Neuronal stem cell (in vitro differentiated cells): ENCODE results near the gene ESPN.
A peak's percentile ranks its signal among the peaks of the same experiment; 100 is the strongest.

ENCODE experiments used
- DNase-seq: peaks from one replicate; pipeline ENCODE4 v3.0.0-alpha.2; 2013; ENCODE audit warnings: low spot score
- H2AFZ ChIP-seq: one replicate; pipeline ENCODE4 v1.6.1; 2013; ENCODE audit warnings: mild to moderate bottlenecking, low read length, inconsistent platforms
- H2AK5ac ChIP-seq: 2 replicates; pipeline ENCODE4 v1.6.1; 2013; ENCODE audit warnings: low read depth, mild to moderate bottlenecking, inconsistent platforms, low read length, moderate library complexity, mixed read lengths
- H2BK120ac ChIP-seq: 2 replicates; pipeline ENCODE4 v1.6.1; 2013; ENCODE audit warnings: low read depth, mild to moderate bottlenecking, inconsistent platforms, low read length, moderate library complexity, mixed read lengths
- H2BK12ac ChIP-seq: one replicate; pipeline ENCODE4 v1.6.1; 2013; ENCODE audit warnings: low read length, inconsistent platforms
- H2BK15ac ChIP-seq: 2 replicates; pipeline ENCODE4 v1.6.1; 2013; ENCODE audit warnings: mild to moderate bottlenecking, low read length, inconsistent platforms, mixed read lengths
- H2BK5ac ChIP-seq: one replicate; pipeline ENCODE4 v1.6.1; 2013; ENCODE audit warnings: inconsistent platforms, mild to moderate bottlenecking, low read length, moderate library complexity
- H3K14ac ChIP-seq: one replicate; pipeline ENCODE4 v1.6.1; 2013; ENCODE audit warnings: low read length, inconsistent platforms
- H3K18ac ChIP-seq: 2 replicates; pipeline ENCODE4 v1.6.1; 2013; ENCODE audit warnings: low read length, inconsistent platforms
- H3K23ac ChIP-seq: 2 replicates; pipeline ENCODE4 v1.6.1; 2013; ENCODE audit warnings: low read depth, mild to moderate bottlenecking, mixed read lengths, low read length, inconsistent platforms; ENCODE audit not compliant: poor library complexity
- H3K27ac ChIP-seq: replicated peaks from 3 replicates; pipeline ENCODE4 v1.5.1; 2013; ENCODE audit warnings: low read length, inconsistent platforms
- H3K27me3 ChIP-seq, 3 experiments: 2 replicates each; pipeline ENCODE4 v1.6.1; 2013; ENCODE audit warnings: low read length in 3 of 3, mild to moderate bottlenecking in 2 of 3, inconsistent platforms in 1 of 3, low read depth in 1 of 3, mixed read lengths in 1 of 3, moderate library complexity in 1 of 3; ENCODE audit not compliant: control insufficient read depth in 3 of 3, insufficient read depth in 3 of 3
- H3K36me3 ChIP-seq, 2 donors: replicated peaks in 1 of 2; 2 replicates each; pipeline ENCODE4 v1.6.1; 2013; ENCODE audit warnings: low read length in 2 of 2; ENCODE audit not compliant: control insufficient read depth in 2 of 2, insufficient read depth in 2 of 2
- H3K4ac ChIP-seq: 2 replicates; pipeline ENCODE4 v1.6.1; 2013; ENCODE audit warnings: inconsistent platforms, mild to moderate bottlenecking, low read length, moderate library complexity
- H3K4me1 ChIP-seq, 2 donors: 1 replicate in 1 of 2; 2 replicates in 1 of 2; pipeline ENCODE4 v1.6.1; 2013; ENCODE audit warnings: low read length in 2 of 2, low read depth in 1 of 2; ENCODE audit not compliant: control insufficient read depth in 2 of 2, insufficient read depth in 1 of 2
- H3K4me2 ChIP-seq: one replicate; pipeline ENCODE4 v1.6.1; 2013; ENCODE audit warnings: mild to moderate bottlenecking, low read length, inconsistent platforms; ENCODE audit not compliant: insufficient read depth, poor library complexity, severe bottlenecking
- H3K4me3 ChIP-seq, 2 donors: 2 replicates each; pipeline ENCODE4 v1.5.1; 2013; ENCODE audit warnings: low read length in 2 of 2, mild to moderate bottlenecking in 2 of 2, inconsistent platforms in 1 of 2, moderate library complexity in 1 of 2
- H3K79me1 ChIP-seq: one replicate; pipeline ENCODE4 v1.6.1; 2013; ENCODE audit warnings: low read depth, mild to moderate bottlenecking, inconsistent platforms, low read length, moderate library complexity
- H3K9ac ChIP-seq: one replicate; pipeline ENCODE4 v1.6.1; 2013; ENCODE audit warnings: mild to moderate bottlenecking, low read depth, low read length, inconsistent platforms; ENCODE audit not compliant: poor library complexity
- H3K9me3 ChIP-seq, 2 donors: replicated peaks in 1 of 2; 2 replicates each; pipeline versions ENCODE3 to v1.6.1; 2013; ENCODE audit warnings: low read length in 2 of 2, mild to moderate bottlenecking in 2 of 2, inconsistent platforms in 1 of 2, low read depth in 1 of 2, mixed read lengths in 1 of 2, moderate library complexity in 1 of 2; ENCODE audit not compliant: control insufficient read depth in 2 of 2, insufficient read depth in 1 of 2
- H4K8ac ChIP-seq: one replicate; pipeline ENCODE4 v1.6.1; 2013; ENCODE audit warnings: low read depth, mild to moderate bottlenecking, inconsistent platforms, low read length, moderate library complexity
- H4K91ac ChIP-seq: one replicate; pipeline ENCODE4 v1.6.1; 2013; ENCODE audit warnings: low read length, low read depth, mild to moderate bottlenecking, inconsistent platforms; ENCODE audit not compliant: poor library complexity
- WGBS, 2 donors: extraction: QIAGEN DNeasy Blood & Tissue Kit; methylation state at CpG; one replicate each; pipeline ENCODE4 v1.1.7; 2013; ENCODE audit warnings: missing lambda C conversion rate in 2 of 2, mixed read lengths in 1 of 2; ENCODE audit not compliant: insufficient read length in 2 of 2, insufficient replicate concordance in 1 of 2; ENCODE audit errors: extremely low coverage in 2 of 2; 5-methylcytosine and 5-hydroxymethylcytosine counted together

The ESPN gene

DNA sequence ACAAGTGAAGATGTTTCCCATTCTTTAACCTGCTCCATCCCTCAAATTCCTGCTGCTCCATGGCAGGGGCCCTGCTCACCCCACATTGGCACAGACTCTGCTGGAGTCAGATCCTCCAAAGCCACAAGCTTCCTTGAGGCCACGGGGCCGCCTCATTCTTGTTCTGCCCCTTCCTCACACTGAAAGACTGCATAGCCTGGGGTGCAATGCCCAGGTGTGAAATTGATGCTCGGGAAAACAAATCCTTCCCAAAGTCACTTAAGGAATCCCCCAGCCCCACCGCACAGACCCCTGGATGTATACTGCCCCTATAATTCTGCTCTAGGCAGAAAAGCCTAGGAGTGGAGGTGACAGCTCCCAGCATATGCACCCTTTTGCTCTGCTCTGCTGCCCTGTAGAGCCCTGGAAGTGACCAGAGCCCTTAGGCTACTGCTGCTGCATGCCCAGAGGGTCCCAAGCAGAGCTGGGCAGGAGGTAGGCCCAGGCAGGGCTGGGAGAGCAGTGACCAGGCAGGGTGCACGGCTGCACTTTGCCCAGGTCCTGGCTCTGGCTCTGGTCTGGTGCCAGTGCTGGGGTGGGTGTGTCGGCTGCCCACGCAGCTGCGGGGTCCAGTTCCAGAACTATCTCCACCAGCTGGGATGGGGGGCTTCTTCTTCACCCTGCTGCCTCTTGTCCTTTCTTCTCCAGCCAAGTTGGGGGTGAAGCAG lies 6.5 kb upstream of the ESPN start:
- Histone ChIP-seq H3K23ac (peak overlapping the region; percentile 10), H3K9me3 (peaks cover 0 to 2% of the 10 kb centered on the region in 2 donors), H3K9ac (no peak overlapping the region), H3K27me3 (peaks cover 30 to 80% (median 79%) of the 10 kb centered on the region in 3 experiments), H3K14ac (no peak overlapping the region), H3K4ac (no peak overlapping the region), H3K18ac (peak overlapping the region; percentile 67), H3K4me3 (no peak overlapping the region), H2BK120ac (no peak overlapping the region), H3K79me1 (no peaks in the 10 kb centered on the region), H4K91ac (no peak overlapping the region), H3K36me3 (no peaks in the 10 kb centered on the region), H3K4me1 (peaks cover 6 to 11% of the 10 kb centered on the region in 2 donors), H2BK15ac (peak overlapping the region; percentile 73), H3K4me2 (no peak overlapping the region), H4K8ac (no peak overlapping the region), H2AFZ (no peak overlapping the region), H2BK5ac (no peak overlapping the region), H2AK5ac (peak overlapping the region; percentile 60), H3K27ac (no peak overlapping the region), H2BK12ac (no peak overlapping the region)
- WGBS, 2 donors, result no CpG with 5 or more reads among the region's 8 CpGs
- no peak for DNase-seq

DNA sequence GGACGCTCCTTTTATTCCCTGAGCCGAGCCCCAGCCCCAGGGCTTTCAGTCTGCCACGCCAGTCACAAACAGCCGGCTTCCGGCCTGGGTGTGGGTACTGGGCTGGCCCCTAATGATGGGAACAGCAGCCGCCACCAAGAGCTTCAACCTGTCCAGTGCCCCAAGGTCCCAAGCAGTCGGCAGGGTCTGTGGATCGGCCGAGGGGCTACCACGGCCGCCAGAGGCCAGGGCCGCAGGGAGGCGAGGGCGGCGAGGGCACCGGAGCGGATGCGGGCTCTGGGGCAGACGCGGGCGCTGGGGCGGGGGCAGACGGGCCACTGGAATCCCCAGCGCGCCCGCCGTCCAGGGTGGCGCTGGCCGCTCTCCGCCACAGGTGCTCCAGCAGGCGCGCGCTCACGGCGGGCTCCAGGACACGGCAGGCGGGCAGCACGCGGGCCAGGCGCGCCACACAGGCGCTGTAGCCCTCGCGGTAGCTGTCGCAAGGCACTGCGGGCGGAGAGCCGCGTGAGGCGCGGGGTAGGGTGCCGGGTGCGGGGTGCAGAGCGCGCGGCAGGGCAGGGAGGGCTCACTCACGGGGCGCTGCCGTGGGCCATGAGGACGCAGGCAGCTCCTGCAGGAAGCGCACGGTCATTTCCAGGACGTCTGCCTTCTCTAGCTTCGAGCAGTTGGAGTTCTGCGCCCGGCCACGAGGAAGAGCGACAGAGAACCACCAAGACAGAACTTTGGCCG lies 5.7 kb upstream of the ESPN start:
- H3K79me1 ChIP-seq, result no peaks in the 10 kb centered on the region
- peaks cover 6 to 11% of the 10 kb centered on the region in 2 donors for H3K4me1 ChIP-seq
- no peak overlapping the region for H2BK5ac ChIP-seq
- no peak overlapping the region for H4K91ac ChIP-seq
- H2BK12ac ChIP-seq, result peak overlapping the region; percentile 36
- peak overlapping the region; percentile 73 for H2BK15ac ChIP-seq
- peak overlapping the region in 1 of 2 donors; percentile 59 for H3K4me3 ChIP-seq
- H3K4me2 ChIP-seq, result peak overlapping the region; percentile 82
- peak overlapping the region; percentile 73 for H2AFZ ChIP-seq
- peaks cover 0 to 2% of the 10 kb centered on the region in 2 donors for H3K9me3 ChIP-seq
- peaks cover 35 to 86% (median 86%) of the 10 kb centered on the region in 3 experiments for H3K27me3 ChIP-seq
- no CpG with 5 or more reads among the region's 69 CpGs for WGBS, 2 donors
- H3K27ac ChIP-seq, result no peak overlapping the region
- H4K8ac ChIP-seq, result no peak overlapping the region
- H2BK120ac ChIP-seq, result peak overlapping the region; percentile 78
- no peak for DNase-seq
- H3K4ac ChIP-seq, result no peak overlapping the region
- H3K14ac ChIP-seq, result peak overlapping the region; percentile 77
- no peak overlapping the region for H3K9ac ChIP-seq
- H3K36me3 ChIP-seq, result no peaks in the 10 kb centered on the region
- peak overlapping the region; percentile 70 for H3K23ac ChIP-seq
- H2AK5ac ChIP-seq, result peak overlapping the region; percentile 60
- H3K18ac ChIP-seq, result peak overlapping the region; percentile 86

DNA sequence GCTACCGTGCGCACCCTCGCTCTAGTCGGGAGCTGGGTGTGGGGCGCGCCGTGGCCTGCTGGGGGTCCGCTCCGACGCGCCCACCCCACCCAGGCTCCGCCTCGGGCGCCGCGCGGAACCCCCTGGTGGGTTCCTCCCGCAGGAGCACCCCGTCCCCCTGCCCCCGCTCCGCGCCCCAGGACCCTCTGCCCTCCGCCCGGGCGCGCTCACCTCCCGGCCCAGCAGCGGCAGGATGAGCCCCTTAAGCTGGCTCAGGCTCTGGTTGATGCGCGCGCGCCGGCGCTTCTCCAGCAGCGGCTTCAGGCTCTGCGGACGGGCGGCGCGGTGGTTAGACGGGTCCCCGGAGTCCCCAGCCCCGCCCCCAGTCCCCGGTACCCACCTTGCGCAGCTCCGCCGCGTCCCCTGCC lies 5.2 kb upstream of the ESPN start:
- peak overlapping the region; percentile 73 for H2BK15ac ChIP-seq
- DNase-seq, result no peak
- no peaks in the 10 kb centered on the region for H3K36me3 ChIP-seq
- no peak overlapping the region for H3K27ac ChIP-seq
- peak overlapping the region; percentile 82 for H3K4me2 ChIP-seq
- peak overlapping the region; percentile 91 for H3K18ac ChIP-seq
- H3K9me3 ChIP-seq, result peaks cover 0 to 2% of the 10 kb centered on the region in 2 donors
- H2AK5ac ChIP-seq, result no peak overlapping the region
- H4K8ac ChIP-seq, result no peak overlapping the region
- H3K27me3 ChIP-seq, result peaks cover 41 to 92% (median 89%) of the 10 kb centered on the region in 3 experiments
- H4K91ac ChIP-seq, result no peak overlapping the region
- H3K9ac ChIP-seq, result no peak overlapping the region
- H3K23ac ChIP-seq, result peak overlapping the region; percentile 70
- H2BK120ac ChIP-seq, result peak overlapping the region; percentile 78
- peaks cover 4 to 10% of the 10 kb centered on the region in 2 donors for H3K4me1 ChIP-seq
- no peak overlapping the region for H3K14ac ChIP-seq
- H3K4ac ChIP-seq, result no peak overlapping the region
- peak overlapping the region in 1 of 2 donors; percentile 69 for H3K4me3 ChIP-seq
- H2BK5ac ChIP-seq, result no peak overlapping the region
- no peak overlapping the region for H2BK12ac ChIP-seq
- WGBS, 2 donors, result no CpG with 5 or more reads among the region's 48 CpGs
- peaks cover 2% of the 10 kb centered on the region for H3K79me1 ChIP-seq
- peak overlapping the region; percentile 73 for H2AFZ ChIP-seq
